Transverse colon (tissue), 4 donors: ENCODE data around the gene IL15RA. TPM values are rescaled to one million over a fixed set of nuclear protein-coding genes. Genes with fewer than 3 reads are reported as not detected.

Experiments
- DNase-seq: peaks from one replicate; pipeline ENCODE4 v3.0.0-alpha.2; 2019
- H3K27ac ChIP-seq, 4 donors: fragments of 200-600 bp; sonication (generic); 2 replicates each; pipeline ENCODE4 v1.5.1; 2016 to 2018; ENCODE audit warnings: inconsistent platforms in 4 of 4
- H3K27me3 ChIP-seq: fragments of 200-600 bp; sonication (generic); 2 replicates; pipeline ENCODE4 v1.5.1; 2017; ENCODE audit warnings: inconsistent platforms
- H3K36me3 ChIP-seq, 4 donors: fragments of 200-600 bp; sonication (generic); 2 replicates each; pipeline ENCODE4 v1.5.1; 2017 to 2019; ENCODE audit warnings: inconsistent platforms in 4 of 4
- H3K4me1 ChIP-seq, 4 donors: fragments of 200-600 bp; sonication (generic); 2 replicates each; pipeline ENCODE4 v1.5.1; 2017 to 2020; ENCODE audit warnings: inconsistent platforms in 4 of 4
- H3K4me3 ChIP-seq, 4 donors: fragments of 200-600 bp; sonication (generic); 1 replicate in 1 of 4; 2 replicates in 3 of 4; pipeline versions ENCODE4 v1.5.1 to v1.6.1; 2017 to 2019; ENCODE audit warnings: inconsistent platforms in 4 of 4
- H3K9me3 ChIP-seq, 2 donors: fragments of 200-600 bp; sonication (generic); 2 replicates each; pipeline ENCODE4 v1.5.1; 2017 to 2019; ENCODE audit warnings: inconsistent platforms in 2 of 2
- EP300 ChIP-seq: sonication (generic); formaldehyde crosslinking; IDR thresholded peaks from one replicate; pipeline ENCODE4 v1.6.1; 2017; ENCODE audit warnings: antibody characterized with exemption, low read depth
- POLR2A ChIP-seq: fragments of 450-650 bp; IDR thresholded peaks from one replicate; pipeline ENCODE4 v1.6.1; 2016; ENCODE audit warnings: antibody characterized with exemption, mild to moderate bottlenecking, moderate library complexity
- POLR2AphosphoS5 ChIP-seq, 3 donors: sonication (generic); formaldehyde crosslinking; IDR thresholded peaks; one replicate each; pipeline ENCODE4 v1.6.1; 2016; ENCODE audit warnings: antibody characterized with exemption in 3 of 3
- WGBS, 2 donors: methylation state at CpG; one replicate each; pipeline ENCODE4 v1.1.5; 2018; ENCODE audit warnings: low coverage in 1 of 2; 5-methylcytosine and 5-hydroxymethylcytosine counted together
- in situ Hi-C, 4 donors: fragments of 200-750 bp; cut with MboI; loops; one replicate each; pipeline versions ENCODE4 v1.15.0 to v1.15.1; 2017; ENCODE audit warnings: low sequenced_read_pairs in 3 of 4, low pct_ligation_motif_present in 1 of 4, low pct_unique_long_range_greater_than_20kb in 1 of 4
- intact Hi-C: fragments of 100-400 bp; cut with DNase I; formaldehyde crosslinking; loops from one replicate; pipeline ENCODE4 v1.15.1; 2023; ENCODE audit warnings: low total_unique reads
- total RNA-seq, 4 donors: library from RNA; depleted of rRNA; stranded (reverse); fragments of >200 nt; gene quantifications; one replicate each; pipeline ENCODE4 v1.1.0, GENCODE V29; 2016
- TF ChIP-seq, protein P1 (sequence below), 5 experiments: fragments of 200-600 bp in 3 of 5; fragments of 450-650 bp in 2 of 5; sonication (generic) in 3 of 5; IDR thresholded peaks; 1 replicate in 2 of 5; 2 replicates in 3 of 5; pipeline ENCODE4 v1.5.1; 2016 to 2017; ENCODE audit warnings: antibody characterized with exemption in 5 of 5, inconsistent platforms in 3 of 5, mild to moderate bottlenecking in 2 of 5, moderate library complexity in 1 of 5

The IL15RA gene, protein sequence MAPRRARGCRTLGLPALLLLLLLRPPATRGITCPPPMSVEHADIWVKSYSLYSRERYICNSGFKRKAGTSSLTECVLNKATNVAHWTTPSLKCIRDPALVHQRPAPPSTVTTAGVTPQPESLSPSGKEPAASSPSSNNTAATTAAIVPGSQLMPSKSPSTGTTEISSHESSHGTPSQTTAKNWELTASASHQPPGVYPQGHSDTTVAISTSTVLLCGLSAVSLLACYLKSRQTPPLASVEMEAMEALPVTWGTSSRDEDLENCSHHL
- total RNA-seq = 10 to 100 TPM in 3 of 4 donors, 1 to 10 TPM in 1; 3.7 to 58.1 (median 24.6) TPM

DNA sequence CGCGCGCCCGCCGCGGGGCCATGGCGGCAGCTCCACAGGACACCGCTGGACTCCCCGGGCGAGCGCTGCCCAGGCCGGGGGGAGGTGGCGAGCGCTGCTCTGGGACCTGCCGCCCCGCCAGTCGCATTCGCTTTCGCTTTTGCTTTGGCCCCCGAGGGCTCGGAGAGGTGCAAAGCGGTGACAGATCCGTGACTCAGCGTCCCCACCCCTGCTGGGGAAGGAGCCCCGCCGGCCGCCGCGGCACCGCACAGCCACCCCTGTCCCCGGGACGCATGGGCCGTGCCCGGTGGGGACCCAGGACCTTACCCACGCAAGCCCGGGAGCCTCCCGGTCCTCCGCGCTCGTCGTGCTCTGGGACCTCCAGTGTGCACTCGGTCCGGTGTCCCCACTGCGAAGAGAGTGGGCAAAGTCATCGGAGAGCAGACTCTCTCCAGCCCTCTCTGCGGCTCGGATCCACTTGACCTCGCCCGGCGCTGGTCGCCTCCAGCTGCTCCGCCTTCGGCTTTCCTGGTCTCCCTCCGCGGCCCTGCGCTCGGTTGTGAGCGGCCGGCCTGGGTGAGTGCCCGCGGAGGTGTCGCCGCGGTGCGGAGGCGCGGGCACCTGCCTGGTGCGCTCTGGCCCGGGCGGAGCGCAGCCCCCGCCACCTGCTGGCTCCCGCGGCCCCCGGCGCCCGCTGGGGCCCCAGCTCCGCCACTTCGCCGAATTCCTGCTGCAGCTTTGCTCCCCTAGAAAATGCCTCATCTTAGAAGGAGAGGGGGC lies at the start of gene IL15RA:
IL15RA (minus strand) TSS at position 73 of the 759 bp plus-strand sequence; CDS start at position 22, 51 bp downstream.
- Histone ChIP-seq H3K9me3 (no peaks in the 10 kb centered on the region), H3K27ac (peak within 1 kb of the TSS; percentile 92 to 98 (median 94)), H3K4me3 (peak within 1 kb of the TSS; percentile 75 to 95 (median 85)), H3K36me3 (no peaks in the 10 kb centered on the region), H3K4me1 (peaks cover 17 to 41% (median 19%) of the 10 kb centered on the region in 4 donors), H3K27me3 (no peaks in the 10 kb centered on the region)
- TF ChIP-seq POLR2A (peak; percentile 71), EP300 (no peak), POLR2AphosphoS5 (IDR thresholded peaks at IDR 0.05) (peak; percentile 46 to 82 (median 63))
- TF ChIP-seq, protein P1, sequence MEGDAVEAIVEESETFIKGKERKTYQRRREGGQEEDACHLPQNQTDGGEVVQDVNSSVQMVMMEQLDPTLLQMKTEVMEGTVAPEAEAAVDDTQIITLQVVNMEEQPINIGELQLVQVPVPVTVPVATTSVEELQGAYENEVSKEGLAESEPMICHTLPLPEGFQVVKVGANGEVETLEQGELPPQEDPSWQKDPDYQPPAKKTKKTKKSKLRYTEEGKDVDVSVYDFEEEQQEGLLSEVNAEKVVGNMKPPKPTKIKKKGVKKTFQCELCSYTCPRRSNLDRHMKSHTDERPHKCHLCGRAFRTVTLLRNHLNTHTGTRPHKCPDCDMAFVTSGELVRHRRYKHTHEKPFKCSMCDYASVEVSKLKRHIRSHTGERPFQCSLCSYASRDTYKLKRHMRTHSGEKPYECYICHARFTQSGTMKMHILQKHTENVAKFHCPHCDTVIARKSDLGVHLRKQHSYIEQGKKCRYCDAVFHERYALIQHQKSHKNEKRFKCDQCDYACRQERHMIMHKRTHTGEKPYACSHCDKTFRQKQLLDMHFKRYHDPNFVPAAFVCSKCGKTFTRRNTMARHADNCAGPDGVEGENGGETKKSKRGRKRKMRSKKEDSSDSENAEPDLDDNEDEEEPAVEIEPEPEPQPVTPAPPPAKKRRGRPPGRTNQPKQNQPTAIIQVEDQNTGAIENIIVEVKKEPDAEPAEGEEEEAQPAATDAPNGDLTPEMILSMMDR (IDR thresholded peaks at IDR 0.05) = peak in 4 of 5 experiments; percentile 7 to 32 (median 17)
- WGBS, 2 donors = 3% methylated on average over 6 of the region's 80 CpGs; no CpG with 5 or more reads in 1 of the 2 donors
- in situ Hi-C loops = no loop called here
- peak; percentile 90 for DNase-seq
- intact Hi-C loops = no loop called here

DNA sequence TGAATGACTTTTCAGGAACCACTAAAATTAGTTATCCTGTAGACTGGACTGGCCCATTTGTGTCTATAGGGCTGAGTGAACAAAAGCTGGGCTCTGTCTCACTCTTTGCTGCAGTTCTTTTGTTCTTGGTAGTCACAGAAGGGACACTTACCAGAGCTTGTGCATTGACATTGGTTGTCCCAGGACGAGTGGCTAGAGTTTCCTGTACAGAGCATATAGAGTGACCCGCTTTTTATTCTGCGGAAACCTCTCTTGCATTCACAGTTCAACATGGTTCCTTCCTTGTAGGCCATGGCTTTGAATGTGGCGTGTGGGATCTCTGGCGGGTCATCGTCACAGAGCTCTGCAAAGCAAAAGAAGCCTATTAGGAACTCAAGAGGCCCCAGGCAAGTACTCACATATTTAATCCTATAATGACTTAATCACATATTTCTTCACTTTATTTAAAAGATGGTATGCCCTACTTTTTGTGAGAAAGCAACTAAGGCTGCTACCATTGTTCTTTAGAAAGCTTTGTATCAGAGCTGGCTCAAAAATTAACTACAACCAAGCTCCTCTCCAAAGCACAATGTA lies 48.4 kb upstream of the IL15RA start:
- TF ChIP-seq, protein P1 (IDR thresholded peaks at IDR 0.05) = no peak
- TF ChIP-seq POLR2A (no peak), EP300 (no peak)
- WGBS, 2 donors = 89 to 92% methylated on average over 6 of the region's 6 CpGs
- Histone ChIP-seq H3K27ac (no peak overlapping the region), H3K9me3 (peaks cover 6 to 11% of the 10 kb centered on the region in 2 donors), H3K36me3 (no peaks in the 10 kb centered on the region), H3K4me1 (no peaks in the 10 kb centered on the region), H3K27me3 (no peaks in the 10 kb centered on the region), H3K4me3 (no peak overlapping the region)
- no peak for DNase-seq
- intact Hi-C loops = no loop called here
- in situ Hi-C loops = no loop called here

DNA sequence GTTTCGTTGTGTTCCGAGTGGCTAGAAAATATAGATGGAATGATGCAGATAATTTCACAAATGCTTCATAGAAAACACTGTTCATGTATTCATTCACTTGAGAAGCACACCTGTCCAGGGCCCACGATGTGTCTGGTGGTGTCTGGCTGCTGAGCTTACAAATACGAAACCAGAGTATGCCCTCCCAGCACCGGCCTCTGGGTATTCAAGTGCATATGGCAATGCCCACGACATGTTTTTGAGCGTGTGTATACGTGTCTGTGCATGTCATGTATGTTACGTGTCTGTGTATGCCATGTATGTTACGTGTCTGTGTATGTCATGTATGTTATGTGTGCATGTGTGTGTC lies 47.0 kb upstream of the IL15RA start:
- TF ChIP-seq POLR2AphosphoS5 (IDR thresholded peaks at IDR 0.05) (no peak), EP300 (no peak), POLR2A (no peak)
- TF ChIP-seq, protein P1 (IDR thresholded peaks at IDR 0.05) = no peak
- no peaks in the 10 kb centered on the region for H3K36me3 ChIP-seq
- in situ Hi-C loops = no loop called here
- H3K27me3 ChIP-seq = no peaks in the 10 kb centered on the region
- H3K4me3 ChIP-seq = no peak overlapping the region
- no peaks in the 10 kb centered on the region for H3K4me1 ChIP-seq
- no peaks in the 10 kb centered on the region for H3K9me3 ChIP-seq
- no peak overlapping the region for H3K27ac ChIP-seq
- intact Hi-C loops = no loop called here
- 86 to 92% methylated on average over 5 to 10 of the region's 10 CpGs for WGBS, 2 donors
- DNase-seq = no peak

DNA sequence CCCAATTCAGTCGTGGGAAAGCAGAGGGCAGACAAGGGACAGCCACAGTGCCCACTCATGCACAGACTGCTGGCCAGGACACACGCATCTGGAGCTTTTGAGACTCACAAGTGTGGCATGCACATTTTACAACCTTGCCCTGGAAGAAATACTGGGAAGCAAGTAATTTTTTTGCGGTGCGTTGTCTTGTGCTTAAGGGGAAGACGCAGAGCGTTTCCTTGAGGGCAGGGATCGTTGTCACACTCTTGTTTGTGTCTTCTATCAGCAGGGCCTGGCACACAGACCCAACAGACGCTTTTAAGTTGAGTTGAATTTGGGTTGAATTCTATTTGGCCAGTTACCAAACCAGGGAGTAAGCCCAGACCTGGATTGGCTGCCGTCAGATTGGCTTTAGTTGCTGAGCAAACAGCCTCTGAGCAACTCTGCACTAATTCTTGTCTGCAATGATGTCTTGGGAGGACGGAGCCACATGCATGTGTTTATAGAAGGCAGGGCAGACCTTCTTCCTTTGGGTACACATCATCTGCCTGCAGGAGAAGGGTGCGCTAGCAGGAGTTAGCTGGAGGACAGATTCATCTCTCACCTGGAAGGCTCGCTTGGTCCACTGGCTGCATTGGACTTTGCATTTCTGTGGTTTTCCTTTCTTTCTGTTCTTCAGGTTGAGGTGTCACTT lies 46.5 kb upstream of the IL15RA start:
- in situ Hi-C loops = no loop called here
- H3K4me3 ChIP-seq = no peak overlapping the region
- TF ChIP-seq, protein P1 (IDR thresholded peaks at IDR 0.05) = no peak
- no peak for TF ChIP-seq EP300
- TF ChIP-seq POLR2A = no peak
- no peak for TF ChIP-seq POLR2AphosphoS5 (IDR thresholded peaks at IDR 0.05)
- intact Hi-C loops = no loop called here
- no peaks in the 10 kb centered on the region for H3K27me3 ChIP-seq
- DNase-seq = no peak
- no peaks in the 10 kb centered on the region for H3K9me3 ChIP-seq
- WGBS, 2 donors = 39 to 67% methylated on average over 2 to 12 of the region's 12 CpGs
- H3K27ac ChIP-seq = peak overlapping the region in 1 of 4 donors; percentile 32
- no peaks in the 10 kb centered on the region for H3K36me3 ChIP-seq
- H3K4me1 ChIP-seq = no peaks in the 10 kb centered on the region
